Islet of Langerhans (tissue), 1 donor: ENCODE measurements around the gene ASGR1.
A peak's percentile ranks its signal among the peaks of the same experiment; 100 is the strongest.
"Not testable (repeated sequence)": the region's sequence is repeated elsewhere in the genome, so short reads cannot be mapped to it uniquely, and the experiment has no call there.

Source experiments
- FAIRE-seq: peaks from one replicate; lab custom pipeline; 2011; peaks lifted over from hg19 to GRCh38; lab: Jason Lieb, UNC

The ASGR1 gene

DNA sequence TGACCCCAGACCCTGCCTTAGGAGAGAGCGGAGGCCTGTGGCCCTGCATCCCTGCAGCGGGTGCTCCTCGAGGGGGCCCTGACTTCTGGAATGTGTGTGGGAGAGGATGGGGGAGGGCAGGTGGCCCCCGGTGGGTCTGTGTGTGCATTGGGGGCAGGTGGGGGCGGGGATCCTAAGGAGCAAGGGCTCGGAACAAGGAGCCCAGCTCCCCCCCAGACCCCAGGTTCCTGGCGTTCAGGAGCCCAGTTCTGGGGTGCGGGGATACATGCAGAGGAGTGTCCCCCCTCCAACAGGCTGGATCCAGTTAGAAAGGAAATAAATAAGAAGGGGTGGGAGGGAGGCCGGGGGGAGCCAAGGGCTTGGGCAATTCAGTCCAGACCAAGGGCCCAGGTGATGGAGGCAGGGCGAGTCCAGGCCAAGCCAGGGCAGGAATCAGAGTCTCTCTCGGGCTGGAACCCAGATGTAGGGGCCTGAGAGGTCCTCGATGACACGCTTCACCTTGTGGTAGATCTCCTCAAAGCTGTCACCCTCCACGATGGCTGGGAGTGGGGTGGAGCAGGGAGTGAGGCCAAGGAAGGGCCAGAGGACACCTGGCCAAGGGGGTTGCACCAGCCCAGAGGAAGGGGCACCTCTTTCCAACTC is 11.2 kb upstream of the ASGR1 start:
- FAIRE-seq, result no peak

GRCh38 chr17:7186241-7186640 is 7.1 kb upstream of the ASGR1 start:
- no peak for FAIRE-seq

DNA sequence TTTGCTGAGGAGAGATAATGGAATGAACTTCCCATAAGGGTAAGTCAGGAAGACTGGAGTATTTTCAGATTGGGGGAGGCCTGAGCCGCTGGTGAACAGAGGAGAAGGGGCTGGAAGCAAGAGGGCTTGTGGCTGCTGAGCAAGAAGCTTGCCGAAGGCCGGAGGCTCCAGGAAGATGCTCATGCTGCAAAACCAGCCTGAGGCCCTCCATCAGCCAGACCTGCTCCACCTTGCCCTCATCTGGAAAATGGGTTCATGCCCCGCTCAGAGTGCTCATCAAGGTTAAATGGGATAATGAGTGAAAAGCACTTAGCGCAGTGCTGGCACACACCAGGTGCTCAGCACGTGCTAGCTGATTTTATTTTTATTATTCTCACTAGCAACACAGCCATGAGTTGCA is 5.5 kb upstream of the ASGR1 start:
- FAIRE-seq, result no peak

DNA sequence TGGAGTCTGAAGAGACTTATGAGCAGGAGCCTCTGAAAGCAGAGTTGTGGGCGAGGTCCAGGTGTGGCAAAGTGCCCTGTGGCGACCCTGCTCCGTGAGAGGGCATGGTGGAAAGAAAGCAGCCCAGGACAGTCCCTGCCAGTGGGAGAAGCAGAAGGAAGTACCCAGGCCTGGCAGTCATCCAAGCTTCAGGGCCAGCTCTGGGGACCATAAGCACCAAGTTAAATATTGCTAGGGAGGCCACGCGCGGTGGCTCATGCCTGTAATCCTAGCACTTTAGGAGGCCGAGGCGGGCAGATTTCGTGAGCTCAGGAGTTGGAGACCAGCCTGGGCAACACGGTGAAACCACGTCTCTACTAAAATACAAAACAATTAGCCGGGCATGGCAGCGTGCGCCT is 4.9 kb upstream of the ASGR1 start:
- peak; percentile 77 for FAIRE-seq

- no peak for FAIRE-seq
Measured at GRCh38 chr17:7183433-7184090, 4.4 kb upstream of the ASGR1 start.

GRCh38 chr17:7182101-7182500 is 2.9 kb upstream of the ASGR1 start:
- FAIRE-seq, result not testable (repeated sequence)

DNA sequence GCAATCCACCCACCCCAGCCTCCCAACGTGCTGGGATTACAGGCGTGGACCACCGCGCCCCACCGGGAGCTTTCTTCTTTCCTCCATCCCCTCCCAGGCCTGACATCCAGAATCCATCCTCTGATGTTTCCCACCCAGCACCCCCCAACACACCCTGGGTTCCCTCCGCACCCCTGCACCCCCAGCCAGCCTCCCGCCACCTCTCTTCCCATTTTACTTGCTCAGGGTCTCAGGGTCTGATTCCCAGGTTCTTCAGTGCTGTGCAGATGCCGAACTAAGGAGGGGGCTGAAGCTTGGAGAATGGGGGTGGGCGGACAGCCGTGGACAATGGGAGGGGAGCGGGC is 225 bp downstream of the ASGR1 start:
- no peak for FAIRE-seq

DNA sequence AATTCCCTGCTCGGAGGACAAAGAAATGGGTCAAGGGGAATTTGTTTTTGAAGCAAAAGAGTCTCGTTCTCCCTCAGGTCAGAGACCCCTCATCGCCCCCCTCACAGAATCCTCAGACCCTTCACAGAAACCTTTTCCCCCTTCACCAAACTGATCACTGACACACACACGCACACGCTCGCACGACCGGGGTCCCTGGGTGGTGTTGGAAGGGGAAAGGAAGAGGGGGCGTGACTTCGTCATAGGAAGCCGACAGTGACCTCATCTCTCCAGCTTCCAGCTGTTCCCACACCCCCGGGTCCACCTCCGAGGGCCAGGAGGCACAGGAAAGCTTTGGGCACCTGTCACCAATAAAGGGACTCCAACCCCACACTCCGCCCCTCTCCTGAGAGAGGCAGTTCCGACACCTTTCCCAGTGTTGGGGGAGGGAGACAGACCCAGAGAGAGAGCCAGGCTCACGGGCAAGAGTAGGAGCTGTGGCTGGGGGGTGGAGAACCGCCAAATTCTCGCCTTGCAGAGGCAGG is 1.2 kb downstream of the ASGR1 start:
- no peak for FAIRE-seq

- no peak for FAIRE-seq
Measured at GRCh38 chr17:7177191-7177953, 1.8 kb downstream of the ASGR1 start.

DNA sequence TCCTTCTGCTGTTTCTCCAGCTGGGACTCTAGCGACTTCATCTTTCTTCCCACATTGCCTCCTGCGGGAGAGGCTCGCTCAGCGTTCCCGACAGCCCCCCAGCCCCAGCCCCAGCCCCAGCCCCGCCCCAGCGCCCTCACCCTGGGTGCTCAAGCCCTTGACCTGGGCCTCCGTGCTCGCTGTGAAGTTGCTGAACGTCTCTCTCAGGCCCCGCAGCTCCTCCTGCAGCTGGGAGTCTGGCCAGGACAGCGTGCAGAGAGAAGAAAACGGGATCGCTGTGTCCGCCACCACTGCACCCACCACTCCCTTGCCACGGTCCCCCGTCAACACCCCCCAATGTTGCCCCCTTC is 2.4 kb downstream of the ASGR1 start:
- no peak for FAIRE-seq

DNA sequence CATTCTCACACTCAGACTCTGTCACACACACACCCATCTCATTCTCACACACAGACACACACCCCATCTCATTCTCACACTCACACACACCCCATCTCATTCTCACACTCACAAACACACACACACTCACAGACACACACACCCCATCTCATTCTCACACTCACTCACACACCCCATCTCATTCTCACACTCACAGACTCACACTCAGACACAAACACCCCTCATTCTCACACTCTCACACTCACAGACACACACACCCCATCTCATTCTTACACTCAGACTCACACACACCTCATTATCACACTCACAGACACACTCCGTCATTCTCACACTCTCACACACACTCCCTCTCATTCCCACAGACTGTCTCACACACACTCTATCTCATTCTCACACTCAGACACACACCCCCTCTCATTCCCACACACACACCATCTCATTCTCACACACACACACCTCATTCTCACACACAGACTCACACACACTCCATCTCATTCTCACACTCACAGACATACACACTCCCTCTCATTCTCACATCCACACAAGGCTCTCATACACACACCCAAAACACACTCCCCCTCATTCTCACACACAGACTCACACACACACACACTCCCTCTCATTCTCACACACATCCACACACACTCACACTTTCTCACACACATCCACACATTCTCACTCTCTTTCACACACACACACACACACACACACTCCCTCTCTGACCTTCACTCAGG is 2.9 kb downstream of the ASGR1 start:
- FAIRE-seq, result no peak

DNA sequence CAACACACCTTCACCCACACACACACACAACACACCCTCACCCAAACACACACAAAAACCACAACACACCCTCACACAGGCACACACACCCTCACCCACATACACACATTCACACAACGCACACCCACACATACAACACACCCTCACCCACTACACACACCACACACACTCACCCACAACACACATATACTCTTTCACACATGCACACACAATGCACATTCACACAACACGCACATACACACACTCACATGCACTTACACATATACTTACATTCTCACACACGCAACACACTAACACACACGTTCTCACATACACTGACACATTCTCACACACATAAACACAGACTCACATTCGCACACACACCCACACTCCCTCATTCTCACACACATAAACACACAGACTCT is 3.8 kb downstream of the ASGR1 start:
- no peak for FAIRE-seq

DNA sequence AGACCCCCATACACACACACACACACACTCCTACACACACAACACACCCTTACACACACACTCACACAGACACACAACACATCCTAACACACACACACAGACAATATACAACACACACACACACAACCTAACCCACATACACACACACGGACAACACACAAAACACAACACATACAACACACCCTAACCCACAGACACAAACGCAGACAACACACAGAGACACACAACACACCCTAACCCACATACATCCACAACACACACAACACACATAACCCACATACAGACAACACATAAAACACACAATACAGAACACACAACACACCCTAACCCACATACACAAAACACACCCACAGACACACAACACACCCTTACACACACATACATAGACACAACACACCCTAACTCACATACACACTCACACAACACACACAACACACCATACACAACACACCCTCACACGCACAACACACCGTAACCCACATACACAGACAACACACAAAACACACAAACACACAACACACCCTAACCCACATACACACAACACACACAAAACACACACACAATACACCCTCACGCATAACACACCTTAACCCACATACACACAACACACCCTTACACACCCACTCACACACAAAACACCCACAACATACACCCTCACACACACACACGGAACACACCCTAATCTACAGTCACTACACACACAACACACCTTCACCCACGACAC is 4.4 kb downstream of the ASGR1 start:
- no peak for FAIRE-seq

GRCh38 chr17:7173687-7174602 is 5.2 kb downstream of the ASGR1 start:
- FAIRE-seq, result no peak

DNA sequence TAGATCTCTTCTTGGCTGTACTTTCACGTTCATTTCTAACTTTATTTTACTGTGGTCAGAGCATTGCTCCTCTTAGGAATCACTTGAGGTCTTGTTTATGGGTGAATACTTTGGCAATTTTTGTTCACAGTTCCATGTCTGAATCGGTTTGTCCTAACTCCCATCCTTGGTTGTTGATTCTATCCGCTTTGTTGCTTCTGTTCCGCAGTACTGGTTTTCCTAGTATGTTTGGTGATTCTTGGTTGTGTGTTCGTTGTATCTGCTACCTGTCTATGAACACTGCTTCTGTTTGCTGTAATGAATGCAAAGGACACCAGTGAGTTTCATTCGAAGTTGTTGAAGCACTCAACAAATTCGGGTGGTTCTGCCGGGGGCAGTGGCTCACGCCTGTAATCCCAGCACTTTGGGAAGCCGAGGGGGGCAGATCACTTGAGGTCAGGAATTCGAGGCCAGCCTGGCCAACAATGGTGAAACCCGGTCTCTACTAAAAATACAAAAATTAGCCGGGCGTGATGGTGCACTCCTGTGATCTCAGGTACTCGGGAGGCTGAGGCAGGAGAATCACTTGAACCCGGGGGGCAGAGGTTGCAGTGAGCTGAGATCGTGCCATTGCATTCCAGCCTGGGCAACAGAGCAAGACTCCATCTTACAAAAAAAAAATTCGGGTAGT is 6.5 kb downstream of the ASGR1 start:
- not testable (repeated sequence) for FAIRE-seq

DNA sequence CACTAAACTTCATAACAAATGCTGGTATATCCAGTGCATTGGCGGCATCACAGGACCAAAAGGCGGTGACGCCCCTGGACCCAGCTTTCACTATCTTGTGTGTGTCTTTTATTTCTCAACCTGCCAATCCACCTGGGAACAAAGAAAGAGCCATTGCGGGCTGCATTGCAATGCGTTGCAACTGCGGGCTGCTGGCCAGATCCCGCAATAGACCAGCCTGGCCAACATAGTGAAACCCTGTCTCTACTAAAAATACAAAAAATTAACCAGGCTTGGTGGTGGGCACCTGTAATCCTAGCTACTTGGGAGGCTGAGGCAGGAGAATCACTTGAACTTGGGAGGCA is 9.6 kb downstream of the ASGR1 start:
- FAIRE-seq, result not testable (repeated sequence)

- FAIRE-seq, result not testable (repeated sequence)
Measured at GRCh38 chr17:7168841-7169564, 10.2 kb downstream of the ASGR1 start.

DNA sequence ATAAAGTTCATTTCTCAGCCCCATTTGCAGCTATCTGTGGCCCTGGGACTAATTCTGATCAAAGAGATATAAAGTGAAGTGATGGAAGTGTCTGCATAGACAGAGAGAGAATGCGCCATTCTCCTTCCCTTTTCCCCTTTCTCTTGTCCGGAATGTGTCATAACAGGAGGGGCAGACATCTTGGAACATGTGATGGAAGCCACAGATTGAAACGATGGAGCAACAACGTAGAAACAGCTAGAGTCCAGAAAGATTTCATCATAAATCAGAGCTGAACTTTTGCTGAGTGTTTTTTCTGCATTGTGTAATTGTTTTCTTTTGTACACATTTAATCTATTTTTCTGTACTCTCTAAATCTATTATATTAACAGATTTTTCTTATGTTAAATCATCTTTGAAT is 11.3 kb downstream of the ASGR1 start:
- FAIRE-seq, result no peak

- no peak for FAIRE-seq
Measured at GRCh38 chr17:7166873-7167272, 12.3 kb downstream of the ASGR1 start.

- FAIRE-seq, result not testable (repeated sequence)
Measured at GRCh38 chr17:7159571-7159970, 19.6 kb downstream of the ASGR1 start.
